K562 (cell line): ENCODE results near the gene PVALEF. TPM values are rescaled to one million over a fixed set of nuclear protein-coding genes. Genes with fewer than 3 reads are reported as not detected.

Experiments used
- ASH1L ChIP-seq: fragments of 450-650 bp; IDR thresholded peaks from 2 replicates; pipeline ENCODE4 v1.6.1; 2018; ENCODE audit warnings: borderline replicate concordance, mild to moderate bottlenecking, low read depth; ENCODE audit not compliant: partially characterized antibody
- ESRRA ChIP-seq: fragments of 450-650 bp; IDR thresholded peaks from 2 replicates; pipeline ENCODE4 v1.6.1; 2014; ENCODE audit warnings: low read depth, mild to moderate bottlenecking, moderate library complexity, borderline replicate concordance
- ETS1 ChIP-seq: conservative IDR thresholded peaks from 2 replicates; pipeline ENCODE4 v1.6.1; 2011; ENCODE audit warnings: low read depth, mild to moderate bottlenecking, low read length; ENCODE audit not compliant: control insufficient read depth
- HNRNPL ChIP-seq: fragments of 200-400 bp; formaldehyde crosslinking; IDR thresholded peaks from 2 replicates; pipeline ENCODE4 v1.6.1; 2017; ENCODE audit warnings: low read depth, mild to moderate bottlenecking, low read length
- JUND ChIP-seq, 2 experiments: IDR thresholded peaks; 2 replicates in 1 of 2; 3 replicates in 1 of 2; pipeline ENCODE4 v1.6.1; 2011; ENCODE audit warnings: borderline replicate concordance in 2 of 2, low read depth in 2 of 2, low read length in 2 of 2, improper control_type of control experiment in 1 of 2, missing biosample characterization in 1 of 2, missing genetic modification characterization in 1 of 2, missing genetic modification reagents in 1 of 2
- RBM39 ChIP-seq: fragments of 200-400 bp; formaldehyde crosslinking; optimal IDR thresholded peaks from 2 replicates; pipeline ENCODE3; 2018; ENCODE audit warnings: low read depth, low read length
- TAF9B ChIP-seq: fragments of 450-650 bp; IDR thresholded peaks from 2 replicates; pipeline ENCODE4 v1.6.1; 2018; ENCODE audit warnings: mild to moderate bottlenecking; ENCODE audit not compliant: partially characterized antibody
- ZBTB5 ChIP-seq: fragments of 450-650 bp; IDR thresholded peaks from 2 replicates; pipeline ENCODE4 v1.6.1; 2017; ENCODE audit warnings: antibody characterized with exemption
- ZNF407 ChIP-seq: fragments of 450-650 bp; IDR thresholded peaks from 2 replicates; pipeline ENCODE4 v1.6.1; 2016; ENCODE audit warnings: low read depth
- ZNF79 ChIP-seq: fragments of 250-450 bp; sonication (Bioruptor Pico); IDR thresholded peaks from 2 replicates; pipeline ENCODE4 v1.4.0; 2020; ENCODE audit warnings: low read depth, mild to moderate bottlenecking, moderate library complexity
- polyA plus RNA-seq, 8 experiments: library from polyadenylated mRNA; depleted of rRNA in 4 of 8; stranded (reverse) in 5 of 8; unstranded in 3 of 8; fragments of >200 nt; fragmentation: Nextera tagmentation in 2 of 8; fragmentation: Illumina TruSeq in 1 of 8; extraction: Ambion mirVana in 2 of 8; extraction: Trizol in 1 of 8; gene quantifications; 2 replicates each; pipeline versions ENCODE4 v1.2.1 to v1.2.3, GENCODE V29; 2011 to 2014; ENCODE audit warnings: inconsistent platforms in 1 of 8, missing spikeins in 1 of 8
- total RNA-seq, 7 experiments: library from RNA; depleted of rRNA in 6 of 7; stranded (reverse); fragments of >200 nt in 6 of 7; fragmentation: Illumina TruSeq in 2 of 7; extraction: Trizol in 2 of 7; gene quantifications; 2 replicates each; pipeline versions ENCODE4 v1.2.1 to v1.2.3, GENCODE V29; 2011 to 2021; ENCODE audit warnings: low replicate concordance in 1 of 7

The PVALEF gene
- total and polyA plus RNA-seq, 9 of the 15 experiments (the other 6 are each of a cell fraction or from before 2014, with no cell fraction given) = not detected

GRCh38 chr17:81127133-81127455 lies 38.2 kb upstream of the PVALEF start (continued):
- TF ChIP-seq ETS1 (no peak), ESRRA (no peak), TAF9B (no peak), ZNF79 (CRISPR knock-in tag) (no peak), ZNF407 (no peak), HNRNPL (no peak), ZBTB5 (no peak), JUND (IDR thresholded peaks at IDR 0.05; ENCODE audit: borderline replicate concordance, low read depth, low read length) (no peak), JUND (tag; IDR thresholded peaks at IDR 0.05; ENCODE audit: borderline replicate concordance, low read depth, low read length) (no peak), RBM39 (no peak), ASH1L (no peak)
